Activated CD4-positive, alpha-beta T cell treated with anti-CD3 and anti-CD28 coated beads for 48 hours (primary cell): ENCODE results near the gene GRIPAP1.
"Not testable (repeated sequence)": the region's sequence is repeated elsewhere in the genome, so short reads cannot be mapped to it uniquely, and the experiment has no call there.

Source experiments
- DNase-seq: peaks from one replicate; pipeline ENCODE4 v3.0.0-alpha.2; 2020

The GRIPAP1 gene

GRCh38 chrX:48997455-48997854 is 4.6 kb downstream of the GRIPAP1 start:
- DNase-seq: no peak

GRCh38 chrX:48996969-48997368 is 5.1 kb downstream of the GRIPAP1 start:
- DNase-seq: no peak

- DNase-seq: no peak
Observed at GRCh38 chrX:48992341-48992740, 9.7 kb downstream of the GRIPAP1 start.

GRCh38 chrX:48989483-48989882 is 12.6 kb downstream of the GRIPAP1 start:
- DNase-seq: no peak

GRCh38 chrX:48983896-48984295 is 18.2 kb downstream of the GRIPAP1 start:
- DNase-seq: no peak

- DNase-seq: no peak
Observed at GRCh38 chrX:48983081-48983480, 19.0 kb downstream of the GRIPAP1 start.

GRCh38 chrX:48981178-48981577 is 20.9 kb downstream of the GRIPAP1 start:
- DNase-seq: no peak

GRCh38 chrX:48980341-48980740 is 21.7 kb downstream of the GRIPAP1 start:
- not testable (repeated sequence) for DNase-seq

- DNase-seq: no peak
Observed at GRCh38 chrX:48978226-48978625, 23.8 kb downstream of the GRIPAP1 start.

GRCh38 chrX:48976086-48976485 is 26.0 kb downstream of the GRIPAP1 start:
- no peak for DNase-seq

- no peak for DNase-seq
Observed at GRCh38 chrX:48975541-48975940, 26.5 kb downstream of the GRIPAP1 start.

GRCh38 chrX:48975041-48975440 is 27.0 kb downstream of the GRIPAP1 start:
- DNase-seq: no peak

GRCh38 chrX:48974574-48974973 is 27.5 kb downstream of the GRIPAP1 start:
- no peak for DNase-seq

GRCh38 chrX:48974033-48974432 is 28.0 kb downstream of the GRIPAP1 start:
- DNase-seq: no peak

- DNase-seq: peak; percentile 37
Observed at GRCh38 chrX:48972220-48973164, 29.6 kb downstream of the GRIPAP1 start.

GRCh38 chrX:48971249-48972219 is 30.5 kb downstream of the GRIPAP1 start, which contains the start of gene KCND1:
Gene KCND1 (minus strand): TSS chrX:48971844. CDS start chrX:48970271, 1,573 bp downstream.
- DNase-seq: peak; percentile 9

- no peak for DNase-seq
Observed at GRCh38 chrX:48969471-48969870, 32.6 kb downstream of the GRIPAP1 start.

GRCh38 chrX:48968377-48968776 is 33.7 kb downstream of the GRIPAP1 start:
- no peak for DNase-seq

- DNase-seq: no peak
Observed at GRCh38 chrX:48966796-48967579, 35.1 kb downstream of the GRIPAP1 start.

- no peak for DNase-seq
Observed at GRCh38 chrX:48965959-48966358, 36.1 kb downstream of the GRIPAP1 start.

GRCh38 chrX:48961585-48962091 is 40.4 kb downstream of the GRIPAP1 start:
- no peak for DNase-seq

- DNase-seq: no peak
Observed at GRCh38 chrX:48960291-48960690, 41.8 kb downstream of the GRIPAP1 start.
